Measurements from ENCODE around the gene RNF144B.
"Not testable (repeated sequence)": the region's sequence is repeated elsewhere in the genome, so short reads cannot be mapped to it uniquely, and the experiment has no call there.

RNF144B gene

GRCh38 chr6:18386298-18386976 is 713 bp upstream of the RNF144B start:
- ATAC-seq (ENCODE audit: low read depth) (no peak), DNase-seq (ENCODE audit: low spot score in 2 of 2) (no peak)
- Mint-ChIP-seq H3K27me3 (no peaks in the 10 kb centered on the region), H3K4me3 (peak overlapping the region; percentile 99), H3K36me3 (peaks cover 2% of the 10 kb centered on the region), H3K27ac (peak overlapping the region; percentile 88), H3K9me3 (no peaks in the 10 kb centered on the region), H3K4me1 (peaks cover 37% of the 10 kb centered on the region)

GRCh38 chr6:18388271-18388670 is 1.1 kb downstream of the RNF144B start:
- Mint-ChIP-seq H3K27me3 (no peaks in the 10 kb centered on the region), H3K36me3 (peaks cover 2% of the 10 kb centered on the region), H3K4me1 (peaks cover 35% of the 10 kb centered on the region), H3K9me3 (no peaks in the 10 kb centered on the region), H3K4me3 (peak overlapping the region; percentile 99), H3K27ac (peak overlapping the region; percentile 88)
- DNase-seq (ENCODE audit: low spot score in 2 of 2): no peak
- ATAC-seq (ENCODE audit: low read depth): no peak

DNA sequence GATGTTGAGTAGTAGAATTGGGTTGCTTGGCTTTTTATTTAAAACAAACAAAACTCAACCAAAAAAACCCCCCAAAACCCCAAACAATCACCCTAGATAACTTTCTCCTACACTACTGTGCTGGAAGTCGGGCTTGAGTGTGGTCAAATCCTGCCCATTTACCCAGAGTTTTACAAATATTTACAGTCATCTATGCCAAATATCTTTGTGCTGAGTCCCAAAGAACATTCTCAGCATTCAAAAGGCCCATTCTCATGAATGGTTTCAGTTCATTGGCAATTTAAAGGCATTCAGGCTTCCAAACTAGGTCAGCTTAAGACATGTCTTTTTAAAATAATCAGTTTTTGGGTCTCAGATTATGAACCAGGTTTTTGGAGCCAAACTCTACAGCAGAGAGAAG is 1.8 kb downstream of the RNF144B start:
- DNase-seq (ENCODE audit: low spot score in 2 of 2) (no peak), ATAC-seq (ENCODE audit: low read depth) (no peak)
- Mint-ChIP-seq H3K27ac (no peak overlapping the region), H3K27me3 (no peaks in the 10 kb centered on the region), H3K9me3 (no peaks in the 10 kb centered on the region), H3K4me1 (peaks cover 37% of the 10 kb centered on the region), H3K36me3 (peaks cover 2% of the 10 kb centered on the region), H3K4me3 (peak overlapping the region; percentile 19)

DNA sequence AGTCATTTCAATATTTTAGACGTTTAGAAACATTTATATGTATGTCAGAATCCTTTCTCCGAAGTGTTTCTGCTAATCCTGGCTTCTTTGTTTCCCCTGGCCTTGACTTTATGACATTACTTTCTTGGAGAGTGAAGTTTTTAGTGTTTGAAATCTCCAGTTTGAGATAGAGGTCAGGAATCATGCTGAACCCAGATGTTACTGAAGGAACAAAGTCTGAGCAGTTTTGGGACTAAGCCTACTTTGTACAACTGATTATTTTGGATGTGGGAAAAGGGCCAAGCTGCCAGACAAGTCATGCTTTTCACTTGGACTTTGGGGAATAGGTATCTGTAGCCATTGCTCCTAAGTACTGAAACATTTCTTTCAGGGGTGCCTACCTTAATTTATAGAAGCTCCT is 2.3 kb downstream of the RNF144B start:
- peak overlapping the region; percentile 6 for H3K4me3 Mint-ChIP-seq
- peaks cover 37% of the 10 kb centered on the region for H3K4me1 Mint-ChIP-seq
- H3K9me3 Mint-ChIP-seq: no peaks in the 10 kb centered on the region
- no peaks in the 10 kb centered on the region for H3K27me3 Mint-ChIP-seq
- ATAC-seq (ENCODE audit: low read depth) (no peak), DNase-seq (ENCODE audit: low spot score in 2 of 2) (no peak)
- peak overlapping the region; percentile 9 for H3K27ac Mint-ChIP-seq
- H3K36me3 Mint-ChIP-seq: peaks cover 2% of the 10 kb centered on the region

DNA sequence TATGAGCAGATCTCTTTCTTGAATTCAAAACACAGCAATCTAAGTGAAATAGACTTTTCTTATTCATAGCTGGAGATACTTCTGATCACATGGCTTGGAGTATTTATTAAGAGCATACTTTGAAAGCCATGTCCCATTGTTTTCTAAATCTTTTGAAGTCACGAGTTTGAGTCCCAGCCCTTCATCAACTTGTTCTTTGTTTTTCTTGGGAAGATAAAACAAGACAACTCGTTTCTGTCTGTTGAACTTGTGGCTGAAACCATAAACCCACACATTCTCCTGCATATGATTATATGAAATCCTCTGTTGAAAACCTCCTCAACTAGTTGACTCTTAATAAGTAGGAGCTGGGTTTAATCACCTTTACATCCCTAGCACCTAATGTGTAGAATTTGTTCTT is 3.3 kb downstream of the RNF144B start:
- H3K36me3 Mint-ChIP-seq: peaks cover 3% of the 10 kb centered on the region
- no peak overlapping the region for H3K4me3 Mint-ChIP-seq
- H3K27me3 Mint-ChIP-seq: no peaks in the 10 kb centered on the region
- H3K27ac Mint-ChIP-seq: no peak overlapping the region
- peaks cover 39% of the 10 kb centered on the region for H3K4me1 Mint-ChIP-seq
- no peaks in the 10 kb centered on the region for H3K9me3 Mint-ChIP-seq
- no peak for DNase-seq (ENCODE audit: low spot score in 2 of 2)
- ATAC-seq (ENCODE audit: low read depth): no peak

- ATAC-seq (ENCODE audit: low read depth): no peak
- Mint-ChIP-seq H3K4me3 (peak overlapping the region; percentile 14), H3K9me3 (no peaks in the 10 kb centered on the region), H3K36me3 (peaks cover 3% of the 10 kb centered on the region), H3K27ac (no peak overlapping the region), H3K27me3 (no peaks in the 10 kb centered on the region), H3K4me1 (peaks cover 39% of the 10 kb centered on the region)
- DNase-seq (ENCODE audit: low spot score in 2 of 2): no peak
Measured at GRCh38 chr6:18391023-18391422, 3.9 kb downstream of the RNF144B start.

DNA sequence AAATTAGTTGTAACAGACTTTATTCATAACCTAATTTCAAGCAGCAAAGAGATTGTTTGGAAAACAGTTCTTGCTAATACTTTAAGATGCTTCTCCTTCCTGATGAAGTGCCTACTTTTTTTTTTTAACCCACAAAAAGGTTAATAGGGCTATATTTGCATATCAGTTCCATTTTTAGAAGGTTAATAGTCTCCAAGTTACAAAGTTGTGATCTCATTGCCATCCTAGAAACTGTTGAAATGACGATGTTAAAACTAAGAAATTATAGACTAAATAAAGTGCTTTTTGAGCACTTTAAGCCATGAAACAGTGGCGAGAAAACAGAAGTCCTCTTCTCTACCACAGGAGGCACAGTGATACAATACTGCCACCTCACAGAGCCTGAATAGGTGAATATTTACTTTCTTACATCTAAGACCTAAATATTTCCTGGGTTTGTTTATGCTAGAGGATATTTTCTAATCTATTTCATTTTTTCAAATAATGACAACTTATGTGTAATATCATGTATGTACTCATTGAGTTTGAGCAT is 5.3 kb downstream of the RNF144B start:
- no peak overlapping the region for H3K4me3 Mint-ChIP-seq
- DNase-seq (ENCODE audit: low spot score in 2 of 2) (no peak), ATAC-seq (ENCODE audit: low read depth) (peak; percentile 76)
- no peaks in the 10 kb centered on the region for H3K9me3 Mint-ChIP-seq
- peaks cover 9% of the 10 kb centered on the region for H3K36me3 Mint-ChIP-seq
- H3K27ac Mint-ChIP-seq: no peak overlapping the region
- peaks cover 31% of the 10 kb centered on the region for H3K4me1 Mint-ChIP-seq
- H3K27me3 Mint-ChIP-seq: no peaks in the 10 kb centered on the region

DNA sequence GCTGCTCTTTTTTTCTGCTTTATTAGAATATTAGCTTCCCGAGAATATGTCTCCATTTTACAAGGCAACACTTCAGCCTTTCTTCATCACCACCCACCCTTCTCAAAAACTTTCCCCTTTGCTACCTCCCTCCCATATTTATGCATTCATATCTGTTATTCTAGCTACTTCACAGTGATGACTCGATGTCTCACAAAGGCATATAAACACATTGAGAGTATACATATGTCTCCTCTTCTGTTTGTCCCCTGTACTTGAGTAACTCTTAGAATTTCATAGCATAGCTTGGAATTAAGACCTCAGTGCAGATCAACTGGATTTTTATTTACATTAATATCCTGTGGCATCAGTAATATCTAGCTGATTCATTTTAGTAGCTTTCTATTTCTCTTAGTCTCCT is 6.5 kb downstream of the RNF144B start:
- H3K27me3 Mint-ChIP-seq: no peaks in the 10 kb centered on the region
- DNase-seq (ENCODE audit: low spot score in 2 of 2) (no peak), ATAC-seq (ENCODE audit: low read depth) (no peak)
- no peak overlapping the region for H3K4me3 Mint-ChIP-seq
- no peak overlapping the region for H3K27ac Mint-ChIP-seq
- H3K4me1 Mint-ChIP-seq: peaks cover 22% of the 10 kb centered on the region
- peaks cover 9% of the 10 kb centered on the region for H3K36me3 Mint-ChIP-seq
- no peaks in the 10 kb centered on the region for H3K9me3 Mint-ChIP-seq

GRCh38 chr6:18395177-18395855 is 8.2 kb downstream of the RNF144B start:
- H3K27ac Mint-ChIP-seq: no peak overlapping the region
- no peaks in the 10 kb centered on the region for H3K27me3 Mint-ChIP-seq
- no peaks in the 10 kb centered on the region for H3K9me3 Mint-ChIP-seq
- peaks cover 16% of the 10 kb centered on the region for H3K4me1 Mint-ChIP-seq
- no peak for ATAC-seq (ENCODE audit: low read depth)
- H3K36me3 Mint-ChIP-seq: peaks cover 10% of the 10 kb centered on the region
- no peak for DNase-seq (ENCODE audit: low spot score in 2 of 2)
- H3K4me3 Mint-ChIP-seq: no peak overlapping the region

GRCh38 chr6:18395856-18396197 is 8.7 kb downstream of the RNF144B start:
- Mint-ChIP-seq H3K4me1 (peaks cover 16% of the 10 kb centered on the region), H3K9me3 (no peaks in the 10 kb centered on the region), H3K27ac (no peak overlapping the region), H3K36me3 (peaks cover 14% of the 10 kb centered on the region), H3K4me3 (no peak overlapping the region), H3K27me3 (no peaks in the 10 kb centered on the region)
- DNase-seq (ENCODE audit: low spot score in 2 of 2) (no peak), ATAC-seq (ENCODE audit: low read depth) (no peak)

GRCh38 chr6:18397701-18398100 is 10.6 kb downstream of the RNF144B start:
- DNase-seq (ENCODE audit: low spot score in 2 of 2) (no peak), ATAC-seq (ENCODE audit: low read depth) (no peak)
- Mint-ChIP-seq H3K4me3 (no peak overlapping the region), H3K9me3 (no peaks in the 10 kb centered on the region), H3K27ac (peak overlapping the region; percentile 52), H3K4me1 (peaks cover 29% of the 10 kb centered on the region), H3K27me3 (no peaks in the 10 kb centered on the region), H3K36me3 (peaks cover 13% of the 10 kb centered on the region)

DNA sequence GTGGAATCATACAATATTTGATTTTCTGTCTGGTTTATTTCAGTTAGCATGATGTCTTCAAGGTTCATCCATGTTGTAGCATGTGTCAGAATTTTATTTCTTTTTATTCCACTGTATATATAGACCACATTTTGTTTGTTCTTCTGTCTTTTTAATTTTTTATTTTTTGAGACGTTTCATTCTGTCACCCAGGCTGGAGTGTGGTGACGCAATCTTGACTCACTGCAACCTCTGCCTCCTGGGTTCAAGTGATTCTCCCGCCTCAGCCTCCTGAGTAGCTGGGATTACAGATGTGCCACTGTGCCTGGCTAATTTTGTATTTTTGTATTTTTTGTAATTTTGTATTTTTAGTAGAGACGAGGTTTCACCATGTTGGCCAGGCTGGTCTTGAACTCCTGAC is 11.1 kb downstream of the RNF144B start:
- not testable (repeated sequence) for H3K27me3 Mint-ChIP-seq; H3K27ac Mint-ChIP-seq; DNase-seq (ENCODE audit: low spot score in 2 of 2); H3K9me3 Mint-ChIP-seq; ATAC-seq (ENCODE audit: low read depth); H3K4me3 Mint-ChIP-seq
- H3K4me1 Mint-ChIP-seq: peaks cover 30% of the 10 kb centered on the region
- peaks cover 13% of the 10 kb centered on the region for H3K36me3 Mint-ChIP-seq

DNA sequence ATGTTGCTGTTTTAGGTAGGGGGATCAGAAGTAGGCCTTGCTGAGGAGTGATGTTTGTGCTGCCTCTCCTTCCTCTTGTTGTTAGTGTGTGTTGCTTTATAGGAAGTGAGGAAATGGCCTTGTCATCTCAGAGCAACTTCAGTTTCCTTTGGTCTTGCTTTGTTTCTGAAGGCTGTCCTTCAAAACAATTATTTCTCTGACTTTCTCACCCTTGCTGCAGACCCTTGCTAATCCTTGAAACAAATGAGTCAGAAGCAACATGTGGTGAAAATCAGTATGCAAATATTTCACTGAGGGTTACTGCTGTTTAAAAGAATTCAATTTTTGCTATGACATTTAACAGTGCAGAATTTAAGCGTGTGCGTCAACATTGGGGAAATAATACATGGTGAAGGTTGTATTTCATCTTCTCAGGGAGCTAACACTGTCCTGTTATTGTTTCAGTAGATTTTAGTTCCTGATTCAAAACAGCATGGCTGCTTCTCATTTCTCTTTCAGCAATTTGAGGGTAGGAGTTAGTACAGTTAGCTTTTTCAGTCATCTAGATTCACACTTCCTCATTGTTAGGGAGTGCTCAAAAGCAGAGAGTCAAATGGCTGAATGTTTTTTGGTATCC is 13.8 kb downstream of the RNF144B start:
- DNase-seq (ENCODE audit: low spot score in 2 of 2) (peak in 1 of 2 donors; percentile 28), ATAC-seq (ENCODE audit: low read depth) (peak; percentile 97)
- Mint-ChIP-seq H3K9me3 (peaks cover under 1% of the 10 kb centered on the region), H3K27ac (peak overlapping the region; percentile 98), H3K4me1 (peaks cover 28% of the 10 kb centered on the region), H3K4me3 (peak overlapping the region; percentile 62), H3K27me3 (no peaks in the 10 kb centered on the region), H3K36me3 (peaks cover 18% of the 10 kb centered on the region)

- peaks cover 21% of the 10 kb centered on the region for H3K36me3 Mint-ChIP-seq
- H3K27ac Mint-ChIP-seq; H3K9me3 Mint-ChIP-seq; H3K4me3 Mint-ChIP-seq; DNase-seq (ENCODE audit: low spot score in 2 of 2); ATAC-seq (ENCODE audit: low read depth); H3K27me3 Mint-ChIP-seq: not testable (repeated sequence)
- H3K4me1 Mint-ChIP-seq: peaks cover 38% of the 10 kb centered on the region
Measured at GRCh38 chr6:18404965-18405364, 17.8 kb downstream of the RNF144B start.
